Panc1 (cell line): ENCODE results near the gene LPCAT4. TPM values are rescaled to one million over a fixed set of nuclear protein-coding genes. Genes with fewer than 3 reads are reported as not detected.
"Not testable (repeated sequence)": the region's sequence is repeated elsewhere in the genome, so short reads cannot be mapped to it uniquely, and the experiment has no call there.

Experiments
- ATAC-seq: fragments of 200-7000 bp; cut with Tn5 transposase; 2 replicates; pipeline ENCODE4 v1.9.1; 2020; ENCODE audit warnings: mild to moderate bottlenecking, moderate library complexity
- BruUV-seq: library from RNA; stranded (reverse); fragments of 400-500 nt; replicated peaks from 2 replicates; lab custom pipeline; 2021; lab: Mats Ljungman, UMichigan
- CTCF ChIA-PET: fragments of 300-600 bp; sonication (Branson Sonifier 250); formaldehyde crosslinking; loops from one replicate; lab custom pipeline; 2022; ENCODE audit warnings: antibody characterized with exemption; lab: Charles Lee
- POLR2A ChIA-PET: fragments of 300-600 bp; sonication (Branson Sonifier 250); formaldehyde crosslinking; loops from one replicate; lab custom pipeline; 2022; ENCODE audit warnings: antibody characterized with exemption; lab: Charles Lee
- DNase-seq: peaks from one replicate; pipeline ENCODE4 v3.0.0-alpha.2; 2010; ENCODE audit warnings: low read depth, low spot score
- H3K27ac ChIP-seq: 2 replicates; pipeline ENCODE4 v1.5.1; 2011; ENCODE audit warnings: mild to moderate bottlenecking, low read length, inconsistent platforms
- H3K27me3 ChIP-seq: fragments of 200-500 bp; sonication (Bioruptor generic); 2 replicates; pipeline ENCODE4 v1.6.0; 2014; ENCODE audit warnings: low read length, inconsistent platforms; ENCODE audit not compliant: control insufficient read depth, insufficient read depth
- H3K36me3 ChIP-seq: fragments of 200-500 bp; sonication (Bioruptor generic); 2 replicates; pipeline ENCODE4 v1.5.1; 2014; ENCODE audit warnings: inconsistent platforms, mild to moderate bottlenecking, low read length, moderate library complexity; ENCODE audit not compliant: control insufficient read depth, insufficient read depth
- H3K4me1 ChIP-seq: 2 replicates; pipeline ENCODE4 v1.5.1; 2011; ENCODE audit warnings: inconsistent platforms, mild to moderate bottlenecking, low read length, moderate library complexity; ENCODE audit not compliant: control insufficient read depth, insufficient read depth
- H3K4me3 ChIP-seq, 2 experiments: 2 replicates each; pipeline ENCODE4 v1.5.1; 2011 to 2012; ENCODE audit warnings: low read depth in 2 of 2, low read length in 2 of 2, mild to moderate bottlenecking in 2 of 2, inconsistent platforms in 1 of 2, moderate library complexity in 1 of 2
- H3K9me3 ChIP-seq: fragments of 200-500 bp; sonication (Bioruptor generic); 2 replicates; pipeline ENCODE4 v1.5.1; 2014; ENCODE audit warnings: low read depth, mild to moderate bottlenecking, inconsistent platforms, low read length, moderate library complexity; ENCODE audit not compliant: control insufficient read depth, insufficient read depth
- POLR2AphosphoS5 ChIP-seq: IDR thresholded peaks from 2 replicates; pipeline ENCODE4 v1.6.1; 2012; ENCODE audit warnings: mild to moderate bottlenecking, low read depth, low read length, moderate library complexity
- SIN3A ChIP-seq: IDR thresholded peaks from 2 replicates; pipeline ENCODE4 v1.6.1; 2012; ENCODE audit warnings: low read depth, mild to moderate bottlenecking, low read length, moderate library complexity, borderline replicate concordance; ENCODE audit not compliant: insufficient read depth
- TCF7L2 ChIP-seq: IDR thresholded peaks from 2 replicates; pipeline ENCODE4 v1.6.1; 2011; ENCODE audit warnings: mild to moderate bottlenecking, low read depth, low read length, inconsistent platforms
- in situ Hi-C: cut with HindIII; loops from 2 replicates; pipeline ENCODE4 v1.10.0; 2016; ENCODE audit warnings: low sequenced_read_pairs, low pct_unique_long_range_greater_than_20kb
- intact Hi-C: fragments of 100-400 bp; cut with micrococcal nuclease; formaldehyde crosslinking; loops from one replicate; pipeline ENCODE4 v1.10.0; 2022; ENCODE audit not compliant: unreplicated experiment
- total RNA-seq: library from RNA; stranded (reverse); gene quantifications from one replicate; pipeline ENCODE4 v1.2.1, GENCODE V29; 2021; ENCODE audit not compliant: unreplicated experiment
- TF ChIP-seq, protein P1 (sequence below), 2 experiments: IDR thresholded peaks; 2 replicates each; pipeline ENCODE4 v1.6.1; 2011 to 2012; ENCODE audit warnings: low read depth in 2 of 2, control low read depth in 1 of 2, low read length in 1 of 2, mild to moderate bottlenecking in 1 of 2, moderate library complexity in 1 of 2; ENCODE audit not compliant: insufficient read depth in 1 of 2
- TF ChIP-seq, protein P2 (sequence below): fragments of 450-650 bp; IDR thresholded peaks from 2 replicates; pipeline ENCODE4 v1.5.1; 2017; ENCODE audit warnings: mild to moderate bottlenecking

Gene LPCAT4
- total RNA-seq, 1 experiment from 2014 or later, result 58.5 TPM

DNA sequence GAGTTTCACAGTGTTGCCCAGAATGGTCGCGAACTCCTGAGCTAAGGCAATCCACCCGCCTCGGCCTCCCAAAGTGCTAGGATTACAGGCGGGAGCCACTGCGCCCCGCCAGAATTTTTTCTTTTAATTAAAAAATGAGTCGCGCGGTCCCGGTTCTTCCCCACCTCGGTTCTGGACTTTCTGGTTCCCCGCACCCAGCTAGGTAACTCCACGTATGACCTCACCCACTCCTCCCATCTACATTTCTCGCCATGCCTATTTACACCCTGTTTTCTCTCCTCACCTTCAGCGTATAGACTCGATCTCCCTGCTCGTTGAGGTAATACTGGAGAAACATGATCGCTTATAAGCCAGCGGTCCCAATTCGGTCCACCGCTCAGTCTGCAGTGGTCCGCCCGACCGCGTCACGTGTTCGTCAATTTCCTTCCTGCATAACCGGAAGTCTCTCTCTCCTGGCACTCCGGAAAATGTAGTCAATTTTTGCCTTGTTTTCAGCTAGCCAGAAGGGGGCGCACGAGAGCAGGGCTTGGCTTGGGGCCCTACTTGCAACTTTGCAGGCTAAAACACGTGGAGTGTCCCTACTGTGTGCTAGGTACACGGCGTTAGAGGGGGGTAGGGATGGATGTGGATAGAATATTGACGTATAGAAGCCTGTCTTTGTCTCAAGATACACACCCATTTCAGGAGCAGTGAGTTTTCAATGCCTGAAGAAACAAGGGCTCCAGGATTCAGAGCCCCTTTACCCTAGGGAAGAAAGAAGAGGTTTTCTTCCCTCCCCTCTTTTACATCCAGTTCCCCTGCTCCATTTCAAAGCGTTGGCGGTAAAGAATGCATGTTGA, 24.0 kb downstream of the LPCAT4 start, which contains the start of the genes NOP10 and NUTM1:
Gene NOP10, minus strand, starts transcription at position 400 of the 839 bp plus-strand sequence. Its CDS starts 63 bp downstream, at position 337.
Gene NUTM1, plus strand, starts transcription at position 579 of the 839 bp plus-strand sequence. CDS start 382 bp downstream, outside the sequence.
- peak; percentile 91 for ATAC-seq
- peaks cover 10% of the 10 kb centered on the region for H3K36me3 ChIP-seq
- ChIA-PET CTCF (interaction anchor here (0.9 to 1.1 kb wide), 5 partner anchors 12 to 25 kb away, joined by 3 to 12 read pairs (median 4); partner anchors contain the start of gene LPCAT4), POLR2A (interaction anchor here (0.6 kb wide), 1 partner anchor 34 kb away, joined by 15 read pairs; no protein-coding TSS in a partner anchor)
- TF ChIP-seq SIN3A (peak; percentile 87), TCF7L2 (no peak), POLR2AphosphoS5 (peak; percentile 97)
- TF ChIP-seq, protein P1, sequence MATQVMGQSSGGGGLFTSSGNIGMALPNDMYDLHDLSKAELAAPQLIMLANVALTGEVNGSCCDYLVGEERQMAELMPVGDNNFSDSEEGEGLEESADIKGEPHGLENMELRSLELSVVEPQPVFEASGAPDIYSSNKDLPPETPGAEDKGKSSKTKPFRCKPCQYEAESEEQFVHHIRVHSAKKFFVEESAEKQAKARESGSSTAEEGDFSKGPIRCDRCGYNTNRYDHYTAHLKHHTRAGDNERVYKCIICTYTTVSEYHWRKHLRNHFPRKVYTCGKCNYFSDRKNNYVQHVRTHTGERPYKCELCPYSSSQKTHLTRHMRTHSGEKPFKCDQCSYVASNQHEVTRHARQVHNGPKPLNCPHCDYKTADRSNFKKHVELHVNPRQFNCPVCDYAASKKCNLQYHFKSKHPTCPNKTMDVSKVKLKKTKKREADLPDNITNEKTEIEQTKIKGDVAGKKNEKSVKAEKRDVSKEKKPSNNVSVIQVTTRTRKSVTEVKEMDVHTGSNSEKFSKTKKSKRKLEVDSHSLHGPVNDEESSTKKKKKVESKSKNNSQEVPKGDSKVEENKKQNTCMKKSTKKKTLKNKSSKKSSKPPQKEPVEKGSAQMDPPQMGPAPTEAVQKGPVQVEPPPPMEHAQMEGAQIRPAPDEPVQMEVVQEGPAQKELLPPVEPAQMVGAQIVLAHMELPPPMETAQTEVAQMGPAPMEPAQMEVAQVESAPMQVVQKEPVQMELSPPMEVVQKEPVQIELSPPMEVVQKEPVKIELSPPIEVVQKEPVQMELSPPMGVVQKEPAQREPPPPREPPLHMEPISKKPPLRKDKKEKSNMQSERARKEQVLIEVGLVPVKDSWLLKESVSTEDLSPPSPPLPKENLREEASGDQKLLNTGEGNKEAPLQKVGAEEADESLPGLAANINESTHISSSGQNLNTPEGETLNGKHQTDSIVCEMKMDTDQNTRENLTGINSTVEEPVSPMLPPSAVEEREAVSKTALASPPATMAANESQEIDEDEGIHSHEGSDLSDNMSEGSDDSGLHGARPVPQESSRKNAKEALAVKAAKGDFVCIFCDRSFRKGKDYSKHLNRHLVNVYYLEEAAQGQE (IDR thresholded peaks at IDR 0.05; ENCODE audit: insufficient read depth in 1 of 2, low read depth in 2 of 2, low read length in 1 of 2), result peak in 1 of 2 experiments; percentile 55; a peak in 1 of 4 replicates
- TF ChIP-seq, protein P2, sequence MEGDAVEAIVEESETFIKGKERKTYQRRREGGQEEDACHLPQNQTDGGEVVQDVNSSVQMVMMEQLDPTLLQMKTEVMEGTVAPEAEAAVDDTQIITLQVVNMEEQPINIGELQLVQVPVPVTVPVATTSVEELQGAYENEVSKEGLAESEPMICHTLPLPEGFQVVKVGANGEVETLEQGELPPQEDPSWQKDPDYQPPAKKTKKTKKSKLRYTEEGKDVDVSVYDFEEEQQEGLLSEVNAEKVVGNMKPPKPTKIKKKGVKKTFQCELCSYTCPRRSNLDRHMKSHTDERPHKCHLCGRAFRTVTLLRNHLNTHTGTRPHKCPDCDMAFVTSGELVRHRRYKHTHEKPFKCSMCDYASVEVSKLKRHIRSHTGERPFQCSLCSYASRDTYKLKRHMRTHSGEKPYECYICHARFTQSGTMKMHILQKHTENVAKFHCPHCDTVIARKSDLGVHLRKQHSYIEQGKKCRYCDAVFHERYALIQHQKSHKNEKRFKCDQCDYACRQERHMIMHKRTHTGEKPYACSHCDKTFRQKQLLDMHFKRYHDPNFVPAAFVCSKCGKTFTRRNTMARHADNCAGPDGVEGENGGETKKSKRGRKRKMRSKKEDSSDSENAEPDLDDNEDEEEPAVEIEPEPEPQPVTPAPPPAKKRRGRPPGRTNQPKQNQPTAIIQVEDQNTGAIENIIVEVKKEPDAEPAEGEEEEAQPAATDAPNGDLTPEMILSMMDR, result peak; percentile 99
- no TSS peak for BruUV-seq
- H3K9me3 ChIP-seq, result no peaks in the 10 kb centered on the region
- peak within 1 kb of the TSS; percentile 81 to 82 for H3K4me3 ChIP-seq
- in situ Hi-C loops (no loop called here), intact Hi-C loops (no loop called here)
- H3K27ac ChIP-seq, result peak within 1 kb of the TSS; percentile 96
- H3K27me3 ChIP-seq, result no peaks in the 10 kb centered on the region
- peak; percentile 87 for DNase-seq
- H3K4me1 ChIP-seq, result peaks cover 23% of the 10 kb centered on the region

- POLR2A ChIA-PET, result interaction anchor here (0.6 kb wide), 1 partner anchor 34 kb away, joined by 15 read pairs; no protein-coding TSS in a partner anchor
- ATAC-seq, DNase-seq, intact Hi-C loops, H3K27me3 ChIP-seq, H3K36me3 ChIP-seq, H3K9me3 ChIP-seq, BruUV-seq, in situ Hi-C loops: not testable (repeated sequence)
- Histone ChIP-seq H3K4me1 (peaks cover 23% of the 10 kb centered on the region), H3K4me3 (peak overlapping the region; percentile 81 to 82), H3K27ac (peak overlapping the region; percentile 96)
- CTCF ChIA-PET, result interaction anchor here (0.9 to 1.1 kb wide), 5 partner anchors 13 to 26 kb away, joined by 3 to 12 read pairs (median 4); partner anchors contain the start of gene LPCAT4
Measured at GRCh38 chr15:34342213-34342736, 24.7 kb downstream of the LPCAT4 start.
